ENCODE data around the gene OTUD3.
A peak's percentile ranks its signal among the peaks of the same experiment; 100 is the strongest.

OTUD3 gene

DNA sequence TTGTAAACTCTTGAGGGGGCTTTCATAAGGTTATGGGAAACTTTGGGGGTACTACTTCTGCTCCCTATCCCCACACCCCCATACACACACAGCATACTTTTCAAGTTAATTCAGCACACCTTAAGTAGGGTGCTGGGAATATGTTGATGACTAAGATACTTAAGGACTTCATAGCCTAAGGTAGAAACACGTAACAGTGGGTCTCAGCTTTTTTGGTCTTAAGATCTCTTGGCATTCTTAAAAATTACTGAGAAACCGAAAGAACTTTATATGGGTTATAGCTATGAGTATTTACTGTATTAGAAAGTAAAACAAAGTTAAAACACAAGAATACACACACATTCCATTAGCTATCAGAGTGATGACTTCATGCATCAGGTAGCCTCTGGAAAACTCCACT, 2.1 kb downstream of the OTUD3 start:
- Histone ChIP-seq H4K20me1 (ENCODE audit: low read depth, low read length) (no peaks in the 10 kb centered on the region), H3F3A (ENCODE audit: insufficient read depth) (no peaks in the 10 kb centered on the region)

DNA sequence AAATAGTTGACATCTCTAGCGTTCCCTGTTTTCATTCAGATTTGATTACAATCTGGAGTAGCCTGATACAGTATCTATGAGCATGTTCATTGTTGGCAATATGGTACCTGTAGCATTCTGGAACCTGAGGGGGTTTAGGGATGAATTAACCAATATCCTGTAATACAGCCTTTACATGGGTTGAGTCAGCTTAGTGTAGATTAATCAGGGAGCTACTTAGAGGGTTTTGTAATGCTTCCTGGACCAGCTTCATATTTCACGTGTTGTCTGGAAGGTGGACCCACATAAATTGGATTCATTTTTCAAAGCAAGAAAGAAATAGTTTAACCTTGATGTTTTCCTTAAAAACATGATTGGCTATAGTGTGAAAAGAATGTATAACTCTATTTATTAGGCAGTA, 3.6 kb downstream of the OTUD3 start:
- H3K9me3 ChIP-seq (ENCODE audit: insufficient read depth, low read length): no peaks in the 10 kb centered on the region
- H3K9ac ChIP-seq (ENCODE audit: low read length): no peak overlapping the region
- 0 out of 2 replicates have a peak, but pooled peaks cover 5% of the 10 kb centered on the region for H4K20me1 ChIP-seq (ENCODE audit: low read depth, low read length)
- no peak overlapping the region for H3K4me2 ChIP-seq (ENCODE audit: low read depth, low read length, poor library complexity, severe bottlenecking)
- peaks cover 74% of the 10 kb centered on the region for H3K79me2 ChIP-seq (ENCODE audit: insufficient read depth, low read length)
- no peak overlapping the region for H2AFZ ChIP-seq (ENCODE audit: low read depth, low read length, severe bottlenecking)
- TF ChIP-seq EZH2phosphoT487 (conservative IDR thresholded peaks at IDR 0.05; ENCODE audit: low read length): no peak
- TF ChIP-seq, protein P1, sequence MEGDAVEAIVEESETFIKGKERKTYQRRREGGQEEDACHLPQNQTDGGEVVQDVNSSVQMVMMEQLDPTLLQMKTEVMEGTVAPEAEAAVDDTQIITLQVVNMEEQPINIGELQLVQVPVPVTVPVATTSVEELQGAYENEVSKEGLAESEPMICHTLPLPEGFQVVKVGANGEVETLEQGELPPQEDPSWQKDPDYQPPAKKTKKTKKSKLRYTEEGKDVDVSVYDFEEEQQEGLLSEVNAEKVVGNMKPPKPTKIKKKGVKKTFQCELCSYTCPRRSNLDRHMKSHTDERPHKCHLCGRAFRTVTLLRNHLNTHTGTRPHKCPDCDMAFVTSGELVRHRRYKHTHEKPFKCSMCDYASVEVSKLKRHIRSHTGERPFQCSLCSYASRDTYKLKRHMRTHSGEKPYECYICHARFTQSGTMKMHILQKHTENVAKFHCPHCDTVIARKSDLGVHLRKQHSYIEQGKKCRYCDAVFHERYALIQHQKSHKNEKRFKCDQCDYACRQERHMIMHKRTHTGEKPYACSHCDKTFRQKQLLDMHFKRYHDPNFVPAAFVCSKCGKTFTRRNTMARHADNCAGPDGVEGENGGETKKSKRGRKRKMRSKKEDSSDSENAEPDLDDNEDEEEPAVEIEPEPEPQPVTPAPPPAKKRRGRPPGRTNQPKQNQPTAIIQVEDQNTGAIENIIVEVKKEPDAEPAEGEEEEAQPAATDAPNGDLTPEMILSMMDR (IDR thresholded peaks at IDR 0.05; ENCODE audit: insufficient read depth, low read length, poor library complexity, severe bottlenecking): no peak
- 0 out of 2 replicates have a peak, but pooled peaks cover 3% of the 10 kb centered on the region for H3K36me3 ChIP-seq (ENCODE audit: low read length)
- no peak overlapping the region for H3K4me3 ChIP-seq (ENCODE audit: insufficient read depth, low read length, poor library complexity, severe bottlenecking)
- no peaks in the 10 kb centered on the region for H3K27me3 ChIP-seq (ENCODE audit: low read length)
- no peaks in the 10 kb centered on the region for H3F3A ChIP-seq (ENCODE audit: insufficient read depth)
- H3K27ac ChIP-seq (ENCODE audit: low read depth, low read length): no peak overlapping the region
- no peaks in the 10 kb centered on the region for H3K9me2 ChIP-seq (replicated peaks; ENCODE audit: insufficient read depth, low read length)

More for the DNA sequence above, 2.1 kb downstream of the OTUD3 start:
- no peak overlapping the region for H2AFZ ChIP-seq (ENCODE audit: low read depth, low read length, severe bottlenecking)
- TF ChIP-seq EZH2phosphoT487 (conservative IDR thresholded peaks at IDR 0.05; ENCODE audit: low read length): no peak
- TF ChIP-seq, protein P1 (IDR thresholded peaks at IDR 0.05; ENCODE audit: insufficient read depth, low read length, poor library complexity, severe bottlenecking): no peak
- no peaks in the 10 kb centered on the region for H3K36me3 ChIP-seq (ENCODE audit: low read length)
- peaks cover 61% of the 10 kb centered on the region for H3K79me2 ChIP-seq (ENCODE audit: insufficient read depth, low read length)
- H3K9ac ChIP-seq (ENCODE audit: low read length): no peak overlapping the region
- H3K4me3 ChIP-seq (ENCODE audit: insufficient read depth, low read length, poor library complexity, severe bottlenecking): no peak overlapping the region
- H3K9me3 ChIP-seq (ENCODE audit: insufficient read depth, low read length): no peaks in the 10 kb centered on the region
- no peaks in the 10 kb centered on the region for H3K27me3 ChIP-seq (ENCODE audit: low read length)
- H3K4me2 ChIP-seq (ENCODE audit: low read depth, low read length, poor library complexity, severe bottlenecking): peak overlapping the region; percentile 67
- no peaks in the 10 kb centered on the region for H3K9me2 ChIP-seq (replicated peaks; ENCODE audit: insufficient read depth, low read length)
- H3K27ac ChIP-seq (ENCODE audit: low read depth, low read length): no peak overlapping the region

DNA sequence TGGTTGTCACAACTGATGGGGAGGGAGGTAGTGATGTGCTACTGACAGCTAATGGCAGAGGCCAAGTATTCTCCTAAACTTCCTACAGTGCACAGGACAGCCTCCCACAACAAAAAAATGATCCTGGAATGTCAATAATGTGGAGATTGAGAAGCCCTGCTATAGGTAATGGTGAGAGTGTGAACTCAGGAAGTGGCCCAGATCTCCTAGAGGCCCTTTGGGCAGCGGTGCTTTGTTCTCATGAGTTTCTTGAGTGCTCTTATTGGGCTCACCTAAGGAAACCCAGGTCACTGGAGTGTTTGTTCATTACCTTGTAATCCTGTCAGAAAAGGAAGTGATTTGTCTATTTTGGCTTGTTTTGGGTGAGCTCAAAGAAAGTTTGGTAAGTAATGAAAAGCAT, 5.9 kb downstream of the OTUD3 start:
- peaks cover 66% of the 10 kb centered on the region for H3K79me2 ChIP-seq (ENCODE audit: insufficient read depth, low read length)

DNA sequence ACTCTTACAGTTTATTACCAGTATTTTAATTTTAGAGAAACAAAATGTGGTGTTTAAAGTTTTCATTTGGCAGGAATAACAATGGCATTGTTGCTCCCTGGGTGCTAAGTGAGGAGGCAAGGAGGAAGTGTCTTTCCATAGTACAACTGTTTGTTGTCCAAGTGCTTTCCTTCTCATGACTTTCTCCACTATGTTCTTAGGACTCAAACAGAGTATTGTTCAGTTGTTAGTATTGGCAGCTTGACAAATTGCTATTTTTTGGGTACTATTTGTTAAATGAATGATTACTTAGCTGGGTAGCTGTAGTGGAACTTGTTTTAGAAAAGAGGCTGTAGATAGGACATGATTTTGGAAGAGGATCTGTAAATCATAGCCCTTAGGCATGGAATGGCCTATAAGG, 7.5 kb downstream of the OTUD3 start:
- Histone ChIP-seq H3K27ac (ENCODE audit: low read depth, low read length) (no peak overlapping the region), H3K36me3 (ENCODE audit: low read length) (0 out of 2 replicates have a peak, but pooled peaks cover 6% of the 10 kb centered on the region), H3K9me3 (ENCODE audit: insufficient read depth, low read length) (no peaks in the 10 kb centered on the region), H3K27me3 (ENCODE audit: low read length) (no peaks in the 10 kb centered on the region), H4K20me1 (ENCODE audit: low read depth, low read length) (0 out of 2 replicates have a peak, but pooled peaks cover 5% of the 10 kb centered on the region), H3K4me3 (ENCODE audit: insufficient read depth, low read length, poor library complexity, severe bottlenecking) (no peak overlapping the region), H3K9ac (ENCODE audit: low read length) (no peak overlapping the region), H2AFZ (ENCODE audit: low read depth, low read length, severe bottlenecking) (no peak overlapping the region), H3K79me2 (ENCODE audit: insufficient read depth, low read length) (peaks cover 51% of the 10 kb centered on the region), H3F3A (ENCODE audit: insufficient read depth) (no peaks in the 10 kb centered on the region), H3K9me2 (replicated peaks; ENCODE audit: insufficient read depth, low read length) (no peaks in the 10 kb centered on the region), H3K4me2 (ENCODE audit: low read depth, low read length, poor library complexity, severe bottlenecking) (no peak overlapping the region)
- TF ChIP-seq, protein P1 (IDR thresholded peaks at IDR 0.05; ENCODE audit: insufficient read depth, low read length, poor library complexity, severe bottlenecking): no peak
- TF ChIP-seq EZH2phosphoT487 (conservative IDR thresholded peaks at IDR 0.05; ENCODE audit: low read length): no peak

More for the DNA sequence above, 5.9 kb downstream of the OTUD3 start:
- no peak overlapping the region for H3K9ac ChIP-seq (ENCODE audit: low read length)
- no peak overlapping the region for H2AFZ ChIP-seq (ENCODE audit: low read depth, low read length, severe bottlenecking)
- H3K4me3 ChIP-seq (ENCODE audit: insufficient read depth, low read length, poor library complexity, severe bottlenecking): no peak overlapping the region
- H3K27me3 ChIP-seq (ENCODE audit: low read length): no peaks in the 10 kb centered on the region
- 0 out of 2 replicates have a peak, but pooled peaks cover 6% of the 10 kb centered on the region for H3K36me3 ChIP-seq (ENCODE audit: low read length)
- H3K9me3 ChIP-seq (ENCODE audit: insufficient read depth, low read length): no peaks in the 10 kb centered on the region
- no peak overlapping the region for H3K27ac ChIP-seq (ENCODE audit: low read depth, low read length)
- H3K4me2 ChIP-seq (ENCODE audit: low read depth, low read length, poor library complexity, severe bottlenecking): no peak overlapping the region
- TF ChIP-seq EZH2phosphoT487 (conservative IDR thresholded peaks at IDR 0.05; ENCODE audit: low read length): no peak
- no peaks in the 10 kb centered on the region for H3F3A ChIP-seq (ENCODE audit: insufficient read depth)
- H3K9me2 ChIP-seq (replicated peaks; ENCODE audit: insufficient read depth, low read length): no peaks in the 10 kb centered on the region
- 0 out of 2 replicates have a peak, but pooled peaks cover 5% of the 10 kb centered on the region for H4K20me1 ChIP-seq (ENCODE audit: low read depth, low read length)
